Smooth muscle cell (in vitro differentiated cells): Measurements from ENCODE around the gene PEX11B. TPM values are rescaled to one million over a fixed set of nuclear protein-coding genes. Genes with fewer than 3 reads are reported as not detected.
A peak's percentile ranks its signal among the peaks of the same experiment; 100 is the strongest.

Source experiments
- DNase-seq: peaks from one replicate; lab custom pipeline; 2025; ENCODE audit not compliant: unreplicated experiment; lab: John Stamatoyannopoulos, UW
- H2AFZ ChIP-seq: fragments of 200-600 bp; sonication (generic); 2 replicates; pipeline ENCODE4 v1.6.0; 2016; ENCODE audit warnings: antibody characterized with exemption, low read depth, mild to moderate bottlenecking
- H3F3A ChIP-seq: fragments of 200-600 bp; sonication (generic); 2 replicates; pipeline ENCODE4 v1.6.0; 2017; ENCODE audit warnings: antibody characterized with exemption, low read depth
- H3K27ac ChIP-seq: fragments of 200-600 bp; sonication (generic); 2 replicates; pipeline ENCODE4 v1.5.1; 2016; ENCODE audit warnings: low read depth, mild to moderate bottlenecking
- H3K27me3 ChIP-seq: fragments of 200-600 bp; sonication (generic); 2 replicates; pipeline ENCODE4 v1.6.1; 2016; ENCODE audit warnings: low read depth, mild to moderate bottlenecking
- H3K36me3 ChIP-seq: fragments of 200-600 bp; sonication (generic); 2 replicates; pipeline ENCODE4 v1.5.1; 2016; ENCODE audit warnings: low read depth
- H3K4me1 ChIP-seq: fragments of 200-600 bp; sonication (generic); 2 replicates; pipeline ENCODE4 v1.5.1; 2016; ENCODE audit warnings: low read depth
- H3K4me2 ChIP-seq: fragments of 200-600 bp; sonication (generic); 2 replicates; pipeline ENCODE4 v1.6.0; 2016; ENCODE audit warnings: mild to moderate bottlenecking
- H3K4me3 ChIP-seq: fragments of 200-600 bp; sonication (generic); 2 replicates; pipeline ENCODE4 v1.5.1; 2016; ENCODE audit warnings: mild to moderate bottlenecking
- H3K79me2 ChIP-seq: fragments of 200-600 bp; sonication (generic); 2 replicates; pipeline ENCODE4 v1.6.0; 2016; ENCODE audit warnings: low read depth, mild to moderate bottlenecking
- H3K9ac ChIP-seq: fragments of 200-600 bp; sonication (generic); 2 replicates; pipeline ENCODE4 v1.6.0; 2016; ENCODE audit warnings: low read depth
- H3K9me3 ChIP-seq: fragments of 200-600 bp; sonication (generic); replicated peaks from 2 replicates; pipeline ENCODE4 v1.5.1; 2016; ENCODE audit warnings: low read depth
- H4K20me1 ChIP-seq: fragments of 200-600 bp; sonication (generic); 2 replicates; pipeline ENCODE4 v1.6.0; 2016; ENCODE audit warnings: low read depth
- WGBS: methylation state at CpG from one replicate; pipeline ENCODE4 v1.1.7; 2016; ENCODE audit warnings: low lambda C conversion rate; 5-methylcytosine and 5-hydroxymethylcytosine counted together
- polyA plus RNA-seq: library from polyadenylated mRNA; unstranded; fragments of >200 nt; fragmentation: Nextera tagmentation; extraction: Ambion mirVana; gene quantifications from 2 replicates; pipeline ENCODE4 v1.2.1, GENCODE V29; 2016
- total RNA-seq: library from RNA; depleted of rRNA; stranded (reverse); fragments of >200 nt; gene quantifications from 2 replicates; pipeline ENCODE4 v1.2.3, GENCODE V29; 2014
- TF ChIP-seq, protein P1 (sequence below): fragments of 200-600 bp; sonication (generic); IDR thresholded peaks from 2 replicates; pipeline ENCODE4 v1.5.1; 2017; ENCODE audit warnings: borderline replicate concordance, mild to moderate bottlenecking, antibody characterized with exemption; ENCODE audit not compliant: insufficient read depth, poor library complexity, severe bottlenecking

Gene PEX11B
- total and polyA plus RNA-seq, 2 experiments from 2014 or later = 22.8 to 28.5 TPM

DNA sequence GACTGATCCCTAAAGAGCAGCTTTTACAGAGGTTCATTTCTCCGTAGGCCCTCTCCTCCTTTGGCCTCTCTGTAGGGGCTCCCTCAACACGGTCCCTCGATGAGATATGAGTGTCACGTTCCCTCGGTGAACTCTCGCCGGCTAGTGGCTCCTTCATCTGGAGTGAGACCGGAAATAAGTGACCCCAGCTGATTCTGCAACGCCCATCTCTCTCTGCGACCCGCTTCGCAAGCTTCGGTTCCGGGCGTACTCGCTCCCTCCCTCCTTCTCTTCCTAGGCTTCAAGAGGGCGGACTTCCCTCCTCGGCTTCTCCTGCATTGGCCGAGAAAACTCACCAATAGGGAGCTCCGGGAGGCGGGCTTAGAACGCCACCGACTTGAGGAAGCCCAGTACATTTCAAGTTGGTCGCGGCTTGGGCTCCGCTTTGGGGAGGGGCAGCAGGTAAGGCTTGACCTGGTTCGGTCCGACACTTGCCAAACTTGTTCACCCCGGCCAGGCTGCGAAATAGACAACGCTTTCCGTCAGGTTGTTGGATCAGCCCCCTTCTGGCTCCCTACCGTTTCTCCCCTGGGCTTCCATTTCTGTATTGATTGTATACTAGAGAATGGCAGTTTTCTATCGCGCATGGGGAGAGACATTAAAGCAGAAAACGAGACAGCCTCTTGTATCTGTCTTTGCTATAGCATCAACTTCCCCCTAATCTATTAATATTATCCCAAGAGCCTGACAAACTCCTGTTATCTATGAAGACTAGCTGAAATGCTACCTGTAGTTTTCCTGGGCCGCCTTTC lies 46.0 kb upstream of the PEX11B start, which contains the start of the genes ANKRD34A and POLR3GL:
Gene ANKRD34A, minus strand, starts transcription at position 248 of the 791 bp plus-strand sequence. CDS start 2,816 bp downstream, outside the sequence.
Gene POLR3GL, plus strand, starts transcription at position 363 of the 791 bp plus-strand sequence. CDS start 10,176 bp downstream, outside the sequence.
- TF ChIP-seq, protein P1, sequence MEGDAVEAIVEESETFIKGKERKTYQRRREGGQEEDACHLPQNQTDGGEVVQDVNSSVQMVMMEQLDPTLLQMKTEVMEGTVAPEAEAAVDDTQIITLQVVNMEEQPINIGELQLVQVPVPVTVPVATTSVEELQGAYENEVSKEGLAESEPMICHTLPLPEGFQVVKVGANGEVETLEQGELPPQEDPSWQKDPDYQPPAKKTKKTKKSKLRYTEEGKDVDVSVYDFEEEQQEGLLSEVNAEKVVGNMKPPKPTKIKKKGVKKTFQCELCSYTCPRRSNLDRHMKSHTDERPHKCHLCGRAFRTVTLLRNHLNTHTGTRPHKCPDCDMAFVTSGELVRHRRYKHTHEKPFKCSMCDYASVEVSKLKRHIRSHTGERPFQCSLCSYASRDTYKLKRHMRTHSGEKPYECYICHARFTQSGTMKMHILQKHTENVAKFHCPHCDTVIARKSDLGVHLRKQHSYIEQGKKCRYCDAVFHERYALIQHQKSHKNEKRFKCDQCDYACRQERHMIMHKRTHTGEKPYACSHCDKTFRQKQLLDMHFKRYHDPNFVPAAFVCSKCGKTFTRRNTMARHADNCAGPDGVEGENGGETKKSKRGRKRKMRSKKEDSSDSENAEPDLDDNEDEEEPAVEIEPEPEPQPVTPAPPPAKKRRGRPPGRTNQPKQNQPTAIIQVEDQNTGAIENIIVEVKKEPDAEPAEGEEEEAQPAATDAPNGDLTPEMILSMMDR = no peak
- H4K20me1 ChIP-seq = no peaks in the 10 kb centered on the region
- H3K27me3 ChIP-seq = no peaks in the 10 kb centered on the region
- WGBS = 2% methylated on average over 37 of the region's 37 CpGs
- no peaks in the 10 kb centered on the region for H3K36me3 ChIP-seq
- H3K27ac ChIP-seq = peak within 1 kb of the TSS; percentile 76
- peak; percentile 55 for DNase-seq
- H3K4me2 ChIP-seq = peak within 1 kb of the TSS; percentile 91
- H3K4me3 ChIP-seq = peak within 1 kb of the TSS; percentile 74
- no peaks in the 10 kb centered on the region for H3K79me2 ChIP-seq
- H3F3A ChIP-seq = peaks cover 7% of the 10 kb centered on the region
- peak within 1 kb of the TSS; percentile 84 for H2AFZ ChIP-seq
- H3K9me3 ChIP-seq = no peaks in the 10 kb centered on the region
- peak within 1 kb of the TSS; percentile 47 for H3K9ac ChIP-seq
- H3K4me1 ChIP-seq = peaks cover 26% of the 10 kb centered on the region

DNA sequence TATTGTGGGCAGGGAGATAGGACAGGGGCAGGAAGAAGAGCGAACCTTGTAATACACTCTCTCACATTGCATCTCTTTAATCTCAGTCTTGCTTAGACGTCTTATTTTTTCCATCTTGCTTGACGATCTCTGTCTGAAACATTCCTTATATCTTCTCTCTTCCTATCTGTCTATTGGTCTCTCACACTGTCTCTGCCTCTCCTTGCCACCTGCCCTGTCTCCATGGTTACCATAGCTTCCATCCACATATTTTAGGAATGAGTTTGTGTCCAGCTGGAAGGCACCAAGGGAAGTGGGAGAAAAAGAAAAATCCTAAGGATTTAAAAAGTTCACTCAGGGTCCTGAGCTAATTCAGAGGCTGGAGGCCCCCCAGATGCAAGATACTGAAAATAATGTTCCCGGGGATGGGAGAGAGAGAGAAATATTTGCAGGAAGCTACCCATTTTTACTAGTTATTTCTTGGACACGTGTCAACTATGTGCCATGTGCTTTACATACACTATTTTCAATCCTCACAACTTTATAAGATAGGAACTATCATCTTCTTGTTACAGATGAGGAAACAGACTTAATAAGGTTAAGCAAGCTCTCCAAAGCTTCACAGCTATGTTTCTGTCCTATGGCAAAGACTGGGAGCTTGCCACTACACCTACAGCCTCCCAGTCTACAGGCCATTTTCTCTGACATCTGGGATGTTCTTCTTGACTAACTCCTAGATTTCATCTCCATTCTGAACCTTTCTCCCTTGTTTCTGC lies 44.9 kb upstream of the PEX11B start:
- Histone ChIP-seq H3K36me3 (no peaks in the 10 kb centered on the region), H4K20me1 (no peaks in the 10 kb centered on the region), H3K4me2 (peak overlapping the region; percentile 91), H3K4me3 (peak overlapping the region; percentile 74), H3K9ac (peak overlapping the region; percentile 47), H3K27ac (peak overlapping the region; percentile 76), H3K79me2 (no peaks in the 10 kb centered on the region), H2AFZ (no peak overlapping the region), H3K9me3 (no peaks in the 10 kb centered on the region), H3F3A (peaks cover 7% of the 10 kb centered on the region), H3K4me1 (peaks cover 26% of the 10 kb centered on the region), H3K27me3 (no peaks in the 10 kb centered on the region)
- DNase-seq = no peak
- TF ChIP-seq, protein P1 = no peak
- WGBS = 61% methylated on average over 5 of the region's 5 CpGs

DNA sequence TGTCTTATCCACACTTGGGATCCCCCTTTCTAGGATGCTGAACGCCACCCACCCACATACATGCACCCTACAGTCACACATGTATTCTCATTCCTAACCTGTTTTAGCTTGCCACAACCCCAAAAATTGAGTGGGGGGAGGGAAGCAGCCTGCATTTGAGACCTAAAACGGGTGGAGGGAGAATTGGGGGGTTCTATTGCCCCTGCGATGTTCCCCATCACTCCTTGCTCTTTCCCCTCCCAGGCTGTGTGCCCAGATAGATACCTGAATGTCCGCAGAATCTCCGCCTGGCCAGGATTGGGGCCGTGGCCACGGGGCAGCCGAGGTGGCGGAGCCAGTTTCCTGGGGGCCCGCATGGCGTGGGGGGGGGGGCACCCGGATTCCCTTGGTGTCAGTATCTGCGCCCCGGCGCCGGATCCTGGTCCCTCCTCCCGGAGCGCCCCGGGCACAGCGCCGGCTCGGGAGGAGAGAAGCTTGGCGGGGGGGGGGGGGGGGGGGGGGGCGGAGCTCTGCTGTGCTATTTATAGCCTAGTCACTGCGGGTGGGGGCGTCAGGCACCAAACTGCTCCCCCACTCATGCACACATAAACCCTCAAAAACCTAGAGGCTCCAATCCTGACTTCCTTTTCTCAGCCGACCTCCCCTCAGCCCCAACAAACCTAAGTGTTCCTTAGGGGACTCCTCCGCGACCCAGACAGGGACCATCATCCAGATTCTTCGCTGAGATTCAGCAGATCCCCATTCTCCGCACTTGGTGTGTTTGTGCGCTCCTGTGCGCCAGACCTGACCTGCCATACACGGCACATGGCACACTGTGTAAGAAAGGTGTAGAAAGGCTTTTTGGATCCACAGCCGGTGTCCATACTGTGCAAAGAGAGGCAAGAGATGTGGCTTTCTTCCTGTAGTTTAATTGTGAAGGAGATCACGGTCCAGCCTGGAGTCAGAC lies 43.9 kb upstream of the PEX11B start:
- Histone ChIP-seq H3K79me2 (no peaks in the 10 kb centered on the region), H3F3A (peaks cover 7% of the 10 kb centered on the region), H3K9me3 (no peaks in the 10 kb centered on the region), H4K20me1 (no peaks in the 10 kb centered on the region), H2AFZ (peak overlapping the region; percentile 32), H3K27me3 (no peaks in the 10 kb centered on the region), H3K4me3 (peak overlapping the region; percentile 70), H3K9ac (no peak overlapping the region), H3K4me1 (peaks cover 26% of the 10 kb centered on the region), H3K4me2 (peak overlapping the region; percentile 91), H3K27ac (peak overlapping the region; percentile 76), H3K36me3 (no peaks in the 10 kb centered on the region)
- WGBS = 10% methylated on average over 16 of the region's 36 CpGs
- peak; percentile 26 for DNase-seq
- TF ChIP-seq, protein P1 = no peak
